Endothelial cell of hepatic sinusoid (primary cell): ENCODE results near the gene CNFN.
"Not testable (repeated sequence)": the region's sequence is repeated elsewhere in the genome, so short reads cannot be mapped to it uniquely, and the experiment has no call there.

ENCODE experiments used
- in situ Hi-C: cut with HindIII; loops from 2 replicates; pipeline ENCODE4 v1.10.0; 2017; ENCODE audit warnings: low sequenced_read_pairs

The CNFN gene

DNA sequence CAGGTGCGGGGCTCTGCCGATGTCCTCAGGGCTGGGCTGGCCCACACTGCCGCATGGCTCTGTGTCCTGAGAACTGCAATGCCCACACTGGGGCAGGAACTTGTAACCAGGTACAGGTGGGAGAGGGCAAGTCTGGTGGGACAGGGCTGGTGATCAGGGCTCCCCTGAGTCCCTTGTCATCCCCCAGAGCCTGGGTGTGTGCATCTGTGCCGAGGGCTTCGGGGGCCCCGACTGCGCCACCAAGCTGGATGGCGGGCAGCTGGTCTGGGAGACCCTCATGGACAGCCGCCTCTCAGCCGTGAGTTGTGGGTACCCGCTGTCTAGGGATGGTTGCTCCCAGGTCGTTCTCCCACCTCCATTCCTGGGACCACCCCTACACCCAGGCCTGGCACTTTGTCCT is 34.2 kb downstream of the CNFN start:
- in situ Hi-C loops, result no loop called here

- in situ Hi-C loops, result no loop called here
Observed at GRCh38 chr19:42353341-42354015, 36.6 kb downstream of the CNFN start.

GRCh38 chr19:42352301-42353259 is 37.5 kb downstream of the CNFN start:
- in situ Hi-C loops, result no loop called here

DNA sequence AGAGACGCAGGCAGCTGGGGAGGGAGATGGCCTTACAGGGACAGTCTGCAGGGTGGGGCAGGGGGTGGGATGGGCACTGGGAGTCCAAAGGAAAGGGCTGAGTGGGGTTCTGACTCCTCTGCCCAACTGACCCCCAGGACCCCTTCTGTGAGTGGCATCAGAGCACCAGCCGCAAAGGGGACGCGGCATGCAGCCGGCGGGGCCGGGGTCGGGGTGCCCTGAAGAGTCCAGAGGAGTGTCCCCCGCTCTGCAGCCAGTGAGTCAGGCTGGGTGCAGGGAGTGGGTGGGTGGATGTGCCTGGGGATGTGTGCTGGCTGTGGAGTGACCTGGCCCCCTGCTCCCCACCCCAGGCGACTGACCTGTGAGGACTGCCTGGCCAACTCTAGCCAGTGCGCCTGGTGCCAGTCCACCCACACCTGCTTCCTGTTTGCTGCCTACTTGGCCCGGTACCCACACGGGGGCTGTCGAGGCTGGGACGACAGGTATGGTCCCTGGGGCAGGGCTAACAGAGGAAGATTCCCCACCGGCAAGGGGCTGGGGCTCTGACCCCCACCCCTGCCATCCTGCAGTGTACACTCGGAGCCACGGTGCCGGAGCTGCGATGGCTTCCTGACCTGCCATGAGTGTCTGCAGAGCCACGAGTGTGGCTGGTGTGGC is 38.9 kb downstream of the CNFN start:
- in situ Hi-C loops, result no loop called here

- in situ Hi-C loops, result no loop called here
Observed at GRCh38 chr19:42350417-42350816, 39.7 kb downstream of the CNFN start.

GRCh38 chr19:42349378-42350107 is 40.6 kb downstream of the CNFN start:
- in situ Hi-C loops, result no loop called here

- in situ Hi-C loops, result no loop called here
Observed at GRCh38 chr19:42348211-42348610, 41.9 kb downstream of the CNFN start.

DNA sequence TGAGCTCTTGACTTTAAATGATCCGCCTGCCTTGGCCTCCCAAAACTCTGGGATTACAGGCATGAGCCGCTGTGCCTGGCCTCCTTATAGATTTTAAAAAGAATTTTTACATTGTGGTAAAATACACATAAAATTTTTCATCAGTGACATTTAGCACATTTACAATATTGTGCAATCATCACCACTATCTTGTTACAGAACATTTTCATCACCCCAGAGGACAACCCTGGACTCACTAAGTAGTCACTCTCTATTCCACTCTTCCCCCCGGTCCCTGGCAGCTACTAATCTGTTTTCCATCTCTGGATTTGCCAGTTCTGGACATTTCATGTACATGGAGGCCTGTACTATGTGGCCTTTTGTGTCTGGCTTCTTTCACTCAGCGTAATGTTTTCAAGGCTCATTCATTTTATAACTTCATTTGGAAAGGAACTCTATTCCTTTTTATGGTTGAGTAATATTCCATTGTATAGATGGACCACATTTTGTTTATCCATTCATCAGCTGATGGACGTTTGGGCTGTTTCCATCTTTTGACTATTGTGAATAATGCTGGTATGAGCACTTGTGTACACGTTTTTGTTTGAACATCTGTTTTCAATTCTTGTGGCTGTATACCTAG is 44.8 kb downstream of the CNFN start:
- in situ Hi-C loops, result no loop called here

- in situ Hi-C loops, result no loop called here
Observed at GRCh38 chr19:42344336-42344893, 45.7 kb downstream of the CNFN start.

- in situ Hi-C loops, result no loop called here
Observed at GRCh38 chr19:42343344-42344110, 46.6 kb downstream of the CNFN start.

- in situ Hi-C loops, result not testable (repeated sequence)
Observed at GRCh38 chr19:42339922-42340321, 50.2 kb downstream of the CNFN start.

DNA sequence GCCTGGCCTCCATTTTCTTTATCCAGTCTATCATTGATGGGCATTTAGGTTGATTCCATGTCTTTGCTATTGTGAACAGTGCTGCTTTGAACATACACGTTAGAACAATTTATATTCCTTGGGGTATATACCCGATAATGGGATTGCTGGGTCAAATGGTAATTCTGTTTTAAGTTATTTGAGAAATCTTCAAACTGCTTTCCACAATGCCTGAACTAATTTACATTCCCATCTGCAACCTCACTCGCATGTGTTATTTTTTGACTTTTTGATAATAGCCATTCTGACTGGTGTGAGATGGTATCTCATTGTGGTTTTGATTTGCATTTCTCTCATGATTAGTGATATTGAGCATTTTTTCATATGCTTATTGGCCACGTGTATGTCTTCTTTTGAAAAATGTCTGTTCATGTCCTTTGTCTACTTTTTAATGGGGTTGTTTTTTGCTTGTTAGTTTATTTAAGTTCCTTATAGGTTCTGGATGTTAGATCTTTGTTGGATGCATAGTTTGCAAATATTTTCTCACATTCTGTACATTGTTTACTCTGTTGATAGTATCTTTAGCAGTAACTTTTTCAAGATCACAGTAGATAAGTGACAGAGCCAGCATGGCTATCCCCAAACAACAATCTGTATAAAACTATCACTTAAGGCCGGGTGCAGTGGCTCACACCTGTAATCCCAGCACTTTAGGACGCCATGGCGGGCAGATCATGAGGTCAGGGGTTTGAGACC is 50.8 kb downstream of the CNFN start:
- in situ Hi-C loops, result not testable (repeated sequence)
